SK-N-MC (cell line): ENCODE results near the gene TEPSIN.

Source experiments
- EZH2 ChIP-seq: fragments of 200-600 bp; sonication (generic); IDR thresholded peaks from one replicate; pipeline ENCODE4 v1.6.1; 2017; ENCODE audit warnings: antibody characterized with exemption
- POLR2AphosphoS5 ChIP-seq: IDR thresholded peaks from 2 replicates; pipeline ENCODE4 v1.6.1; 2012; ENCODE audit warnings: mild to moderate bottlenecking, low read depth, low read length, borderline replicate concordance

DNA sequence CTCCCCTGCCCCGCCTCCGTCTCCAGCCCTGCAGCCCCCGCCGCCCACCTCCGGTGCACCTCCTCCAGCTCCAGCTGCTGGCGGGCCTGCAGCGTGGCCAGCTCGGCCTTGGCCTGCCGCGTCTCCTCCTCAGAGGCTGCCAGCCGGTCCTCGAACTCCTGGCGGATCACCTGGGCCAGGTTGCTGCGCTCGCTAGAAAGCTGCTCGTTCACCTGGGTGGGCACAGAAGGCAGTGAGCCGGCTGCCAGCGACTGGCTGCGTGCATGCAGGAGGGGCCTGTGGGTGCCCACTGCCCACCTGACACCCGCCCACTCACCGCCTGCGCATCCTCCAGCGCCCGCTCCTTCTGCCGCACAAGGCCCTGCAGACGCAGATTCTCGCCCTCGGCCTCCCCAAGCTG, 48.3 kb downstream of the TEPSIN start:
- no peak for TF ChIP-seq POLR2AphosphoS5
- TF ChIP-seq EZH2, result no peak
